PC-3 (cell line): ENCODE data around the gene TSTD2. TPM values are rescaled to one million over a fixed set of nuclear protein-coding genes. Genes with fewer than 3 reads are reported as not detected.

Experiments
- ATAC-seq: fragments of 200-7000 bp; cut with Tn5 transposase; 2 replicates; pipeline ENCODE4 v1.9.1; 2020; ENCODE audit warnings: mild to moderate bottlenecking, moderate library complexity
- BruUV-seq: library from RNA; stranded (reverse); fragments of 400-500 nt; replicated peaks from 2 replicates; lab custom pipeline; 2021; lab: Mats Ljungman, UMichigan
- CTCF ChIA-PET: fragments of 300-600 bp; sonication (Branson Sonifier 250); formaldehyde crosslinking; loops from one replicate; lab custom pipeline; 2022; ENCODE audit warnings: antibody characterized with exemption; lab: Charles Lee
- POLR2A ChIA-PET: fragments of 300-600 bp; sonication (Branson Sonifier 250); formaldehyde crosslinking; loops from one replicate; lab custom pipeline; 2022; ENCODE audit warnings: antibody characterized with exemption; ENCODE audit not compliant: unreplicated experiment; lab: Charles Lee
- DNase-seq: peaks from one replicate; pipeline ENCODE4 v3.0.0-alpha.2; 2015
- H2AFZ ChIP-seq: fragments of 300-600 bp; sonication (generic); 2 replicates; pipeline ENCODE4 v1.6.0; 2016; ENCODE audit warnings: antibody characterized with exemption, low read length
- H3F3A ChIP-seq: fragments of 300-600 bp; sonication (generic); one replicate; pipeline ENCODE4 v1.6.0; 2017; ENCODE audit warnings: antibody characterized with exemption, low read length, control low read depth, mild to moderate bottlenecking; ENCODE audit not compliant: unreplicated experiment
- H3K27ac ChIP-seq: fragments of 300-600 bp; sonication (generic); 2 replicates; pipeline ENCODE4 v1.5.1; 2016; ENCODE audit warnings: mild to moderate bottlenecking, low read length
- H3K27me3 ChIP-seq: fragments of 300-600 bp; sonication (generic); 2 replicates; pipeline ENCODE4 v1.6.1; 2016; ENCODE audit warnings: low read length, mixed read lengths
- H3K36me3 ChIP-seq: fragments of 300-600 bp; sonication (generic); 2 replicates; pipeline ENCODE4 v1.6.1; 2016; ENCODE audit warnings: low read depth, mixed run types, low read length, mixed read lengths
- H3K4me1 ChIP-seq: fragments of 300-600 bp; sonication (generic); 2 replicates; pipeline ENCODE4 v1.5.1; 2016; ENCODE audit warnings: low read length; ENCODE audit not compliant: insufficient read depth
- H3K4me2 ChIP-seq: fragments of 300-600 bp; sonication (generic); 2 replicates; pipeline ENCODE4 v1.6.0; 2016; ENCODE audit warnings: low read length
- H3K4me3 ChIP-seq: fragments of 300-600 bp; sonication (generic); 2 replicates; pipeline ENCODE4 v1.5.1; 2016; ENCODE audit warnings: mild to moderate bottlenecking, low read length, mixed read lengths
- H3K79me2 ChIP-seq: fragments of 300-600 bp; sonication (generic); 2 replicates; pipeline ENCODE4 v1.6.1; 2017; ENCODE audit warnings: low read length, mixed read lengths
- H3K9ac ChIP-seq: fragments of 300-600 bp; sonication (generic); 2 replicates; pipeline ENCODE4 v1.6.0; 2016; ENCODE audit warnings: mild to moderate bottlenecking, low read length
- H3K9me2 ChIP-seq: fragments of 300-600 bp; sonication (generic); replicated peaks from 2 replicates; pipeline ENCODE4 v1.6.1; 2016; ENCODE audit warnings: mixed run types, low read length, mixed read lengths
- H3K9me3 ChIP-seq: fragments of 300-600 bp; sonication (generic); 2 replicates; pipeline ENCODE4 v1.6.1; 2016; ENCODE audit warnings: low read length, mixed read lengths
- H4K20me1 ChIP-seq: fragments of 300-600 bp; sonication (generic); 2 replicates; pipeline ENCODE4 v1.6.1; 2016; ENCODE audit warnings: low read length, mixed read lengths
- EZH2 ChIP-seq: fragments of 300-600 bp; sonication (generic); IDR thresholded peaks from one replicate; pipeline ENCODE4 v1.6.1; 2017; ENCODE audit warnings: antibody characterized with exemption, mild to moderate bottlenecking, low read length; ENCODE audit not compliant: unreplicated experiment
- EZH2phosphoT487 ChIP-seq: fragments of 300-600 bp; sonication (generic); IDR thresholded peaks from 2 replicates; pipeline ENCODE4 v1.6.1; 2018; ENCODE audit warnings: mild to moderate bottlenecking, antibody characterized with exemption, low read length, borderline replicate concordance
- intact Hi-C: fragments of 100-400 bp; cut with micrococcal nuclease; formaldehyde crosslinking; loops from 2 replicates; pipeline ENCODE4 v1.9.0; 2023
- total RNA-seq: library from RNA; depleted of rRNA; stranded (reverse); fragments of >200 nt; gene quantifications from 2 replicates; pipeline ENCODE4 v1.2.3, GENCODE V29; 2014
- TF ChIP-seq, protein P1 (sequence below): fragments of 300-600 bp; sonication (generic); conservative IDR thresholded peaks from 2 replicates; pipeline ENCODE4 v1.5.1; 2017; ENCODE audit warnings: antibody characterized with exemption, low read depth, mild to moderate bottlenecking, low read length

TSTD2 gene
- total RNA-seq, 1 experiment from 2014 or later: 11.2 TPM

DNA sequence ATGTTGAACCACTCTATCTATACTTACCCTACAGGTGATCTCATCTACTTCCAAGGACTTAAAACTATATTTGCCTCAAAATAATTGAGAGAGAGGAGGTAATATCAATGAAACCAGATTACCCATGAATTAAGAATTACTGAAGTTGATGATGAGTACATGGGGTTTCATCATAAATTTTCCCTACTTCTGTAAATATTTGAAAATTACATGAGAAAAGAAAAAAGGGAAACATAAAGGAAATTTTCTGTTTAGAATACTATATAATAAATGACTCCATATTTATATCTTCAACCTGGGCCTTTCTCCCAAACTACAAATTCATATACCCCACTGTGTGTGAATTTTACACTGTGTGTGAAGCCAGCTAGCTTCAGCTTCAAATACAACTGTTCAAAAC is 2.6 kb downstream of the TSTD2 start:
- Histone ChIP-seq H3K27ac (no peak overlapping the region), H2AFZ (no peak overlapping the region), H3K36me3 (no peaks in the 10 kb centered on the region; the same call in 1 of the 2 replicates), H3K4me1 (peaks cover 5% of the 10 kb centered on the region; the same call in 1 of the 2 replicates), H3F3A (no peaks in the 10 kb centered on the region), H3K27me3 (no peaks in the 10 kb centered on the region), H4K20me1 (peaks cover 12% of the 10 kb centered on the region), H3K4me3 (no peak overlapping the region), H3K9me2 (no peaks in the 10 kb centered on the region), H3K9me3 (no peaks in the 10 kb centered on the region), H3K9ac (no peak overlapping the region), H3K79me2 (peaks cover 59% of the 10 kb centered on the region), H3K4me2 (no peak overlapping the region)
- no peak for TF ChIP-seq EZH2
- ChIA-PET CTCF (no interaction called here), POLR2A (no interaction called here)
- no TSS peak for BruUV-seq
- no peak for ATAC-seq
- no peak for DNase-seq
- intact Hi-C loops: no loop called here

DNA sequence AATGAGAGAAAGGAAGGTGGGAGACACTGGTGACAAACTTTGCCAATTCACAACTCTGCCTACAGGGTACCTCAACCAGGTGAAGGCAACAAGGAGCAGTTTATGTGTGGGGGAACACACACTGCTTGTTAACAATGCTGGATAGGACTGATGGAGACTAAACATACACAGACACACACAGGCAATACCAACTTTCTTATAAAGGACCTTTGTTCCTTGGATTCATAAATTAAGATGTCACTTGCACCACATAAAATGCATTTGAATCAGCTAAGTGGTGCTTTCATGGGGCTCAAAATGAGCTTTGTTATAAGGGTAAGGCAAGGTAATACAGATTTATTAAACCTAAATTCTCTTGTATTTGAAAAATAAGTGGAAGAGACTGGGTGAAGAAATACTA is 4.0 kb downstream of the TSTD2 start:
- intact Hi-C loops: no loop called here
- BruUV-seq: no TSS peak
- Histone ChIP-seq H4K20me1 (0 out of 2 replicates have a peak, but pooled peaks cover under 1% of the 10 kb centered on the region), H3K9me2 (no peaks in the 10 kb centered on the region), H3K4me1 (peaks cover 5% of the 10 kb centered on the region; the same call in 1 of the 2 replicates), H3K9ac (no peak overlapping the region), H3K4me2 (no peak overlapping the region), H2AFZ (no peak overlapping the region), H3K36me3 (no peaks in the 10 kb centered on the region; the same call in 1 of the 2 replicates), H3K9me3 (no peaks in the 10 kb centered on the region), H3K27me3 (no peaks in the 10 kb centered on the region), H3K4me3 (no peak overlapping the region), H3F3A (no peaks in the 10 kb centered on the region), H3K79me2 (peaks cover 45% of the 10 kb centered on the region), H3K27ac (no peak overlapping the region)
- no peak for ATAC-seq
- POLR2A ChIA-PET: no interaction called here
- DNase-seq: no peak
- CTCF ChIA-PET: no interaction called here
- TF ChIP-seq EZH2 (no peak), EZH2phosphoT487 (no peak)
- TF ChIP-seq, protein P1, sequence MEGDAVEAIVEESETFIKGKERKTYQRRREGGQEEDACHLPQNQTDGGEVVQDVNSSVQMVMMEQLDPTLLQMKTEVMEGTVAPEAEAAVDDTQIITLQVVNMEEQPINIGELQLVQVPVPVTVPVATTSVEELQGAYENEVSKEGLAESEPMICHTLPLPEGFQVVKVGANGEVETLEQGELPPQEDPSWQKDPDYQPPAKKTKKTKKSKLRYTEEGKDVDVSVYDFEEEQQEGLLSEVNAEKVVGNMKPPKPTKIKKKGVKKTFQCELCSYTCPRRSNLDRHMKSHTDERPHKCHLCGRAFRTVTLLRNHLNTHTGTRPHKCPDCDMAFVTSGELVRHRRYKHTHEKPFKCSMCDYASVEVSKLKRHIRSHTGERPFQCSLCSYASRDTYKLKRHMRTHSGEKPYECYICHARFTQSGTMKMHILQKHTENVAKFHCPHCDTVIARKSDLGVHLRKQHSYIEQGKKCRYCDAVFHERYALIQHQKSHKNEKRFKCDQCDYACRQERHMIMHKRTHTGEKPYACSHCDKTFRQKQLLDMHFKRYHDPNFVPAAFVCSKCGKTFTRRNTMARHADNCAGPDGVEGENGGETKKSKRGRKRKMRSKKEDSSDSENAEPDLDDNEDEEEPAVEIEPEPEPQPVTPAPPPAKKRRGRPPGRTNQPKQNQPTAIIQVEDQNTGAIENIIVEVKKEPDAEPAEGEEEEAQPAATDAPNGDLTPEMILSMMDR: no peak

DNA sequence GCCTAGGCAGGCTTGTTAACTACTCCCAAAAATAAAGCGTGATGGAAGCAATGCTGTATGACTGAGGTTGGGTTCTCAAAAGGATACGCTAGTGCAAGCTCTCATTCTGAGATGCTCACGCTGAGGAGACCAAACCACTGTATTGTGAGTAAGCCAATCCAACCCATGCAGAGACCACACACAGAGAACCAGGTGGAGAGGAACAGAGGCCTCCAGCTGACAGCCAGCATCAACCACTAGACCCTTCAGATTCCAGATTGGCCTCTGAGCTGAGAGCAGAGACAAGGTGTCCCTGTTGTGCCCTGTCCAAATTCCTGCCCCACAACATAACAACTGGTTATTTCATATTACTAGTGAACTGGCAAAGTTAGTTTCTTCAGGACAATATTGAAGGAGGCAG is 4.5 kb downstream of the TSTD2 start:
- BruUV-seq: no TSS peak
- ChIA-PET POLR2A (no interaction called here), CTCF (no interaction called here)
- Histone ChIP-seq H4K20me1 (no peaks in the 10 kb centered on the region), H2AFZ (no peak overlapping the region), H3K4me1 (peaks cover 5% of the 10 kb centered on the region; the same call in 1 of the 2 replicates), H3K9ac (no peak overlapping the region), H3F3A (no peaks in the 10 kb centered on the region), H3K4me3 (no peak overlapping the region), H3K79me2 (peaks cover 40% of the 10 kb centered on the region), H3K27me3 (no peaks in the 10 kb centered on the region), H3K4me2 (no peak overlapping the region), H3K9me2 (no peaks in the 10 kb centered on the region), H3K36me3 (no peaks in the 10 kb centered on the region; the same call in 1 of the 2 replicates), H3K27ac (no peak overlapping the region), H3K9me3 (no peaks in the 10 kb centered on the region)
- DNase-seq (no peak), ATAC-seq (no peak)
- intact Hi-C loops: no loop called here
- TF ChIP-seq EZH2phosphoT487: no peak
- TF ChIP-seq, protein P1: no peak
- no peak for TF ChIP-seq EZH2
